Left ventricle myocardium inferior (tissue), 1 donor: ENCODE measurements around the gene RARS1. TPM values are rescaled to one million over a fixed set of nuclear protein-coding genes. Genes with fewer than 3 reads are reported as not detected.

Source experiments
- DNase-seq: peaks from one replicate; pipeline ENCODE4 v3.0.0-alpha.2; 2020
- H3K27ac ChIP-seq: fragments of 200-600 bp; replicated peaks from 2 replicates; pipeline ENCODE4 v1.8.0; 2021
- H3K27me3 ChIP-seq: fragments of 200-600 bp; 2 replicates; pipeline ENCODE4 v1.8.0; 2021; ENCODE audit warnings: low read depth
- H3K36me3 ChIP-seq: fragments of 200-600 bp; 2 replicates; pipeline ENCODE4 v1.8.0; 2021
- H3K4me1 ChIP-seq: fragments of 200-600 bp; 2 replicates; pipeline ENCODE4 v1.8.0; 2021
- H3K4me3 ChIP-seq: fragments of 200-600 bp; 2 replicates; pipeline ENCODE4 v1.8.0; 2021; ENCODE audit warnings: mild to moderate bottlenecking, moderate library complexity
- H3K9me3 ChIP-seq: fragments of 200-600 bp; replicated peaks from 2 replicates; pipeline ENCODE4 v1.8.0; 2021
- intact Hi-C: fragments of 100-400 bp; cut with micrococcal nuclease; formaldehyde crosslinking; loops from one replicate; pipeline ENCODE4 v1.11.0; 2022
- total RNA-seq: library from RNA; stranded (reverse); fragmentation: NEBNext Ultra II Directional; extraction: Animal tissue kit (Norgen Biotek cat#: 25700); gene quantifications from one replicate; pipeline ENCODE4 v1.2.1, GENCODE V29; 2021
- TF ChIP-seq, protein P1 (sequence below): fragments of 200-600 bp; IDR thresholded peaks from 2 replicates; pipeline ENCODE4 v1.8.0; 2021; ENCODE audit warnings: antibody characterized with exemption, mild to moderate bottlenecking, borderline replicate concordance
- donor health status: DM: no; HTN: yes; CAD: no; lungs with severe emphysema.

The RARS1 gene
- total RNA-seq, 1 donor from 2014 or later = 48.0 TPM

DNA sequence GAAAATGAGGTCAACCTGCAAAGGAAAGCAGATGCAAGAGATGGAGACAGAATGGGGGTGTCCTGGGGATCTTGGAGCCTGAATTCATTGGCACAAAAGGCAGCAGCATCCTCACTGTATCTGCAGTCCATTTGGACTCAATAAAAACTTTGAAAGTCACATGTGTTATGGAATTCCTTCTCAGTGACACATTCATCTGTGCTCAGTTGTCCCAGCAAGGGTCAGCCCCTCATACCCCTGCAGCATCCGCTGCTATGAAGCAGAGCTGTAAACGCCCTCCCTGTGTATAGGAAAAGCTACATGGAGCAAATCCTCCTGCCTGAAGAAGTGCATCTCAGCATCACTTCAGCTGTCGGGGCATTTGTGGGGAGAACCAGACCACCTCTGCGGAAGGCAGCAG, 14.5 kb upstream of the RARS1 start:
- H3K9me3 ChIP-seq = no peaks in the 10 kb centered on the region
- intact Hi-C loops = no loop called here
- no peak overlapping the region for H3K4me3 ChIP-seq
- no peaks in the 10 kb centered on the region for H3K4me1 ChIP-seq
- H3K36me3 ChIP-seq = no peaks in the 10 kb centered on the region
- TF ChIP-seq, protein P1, sequence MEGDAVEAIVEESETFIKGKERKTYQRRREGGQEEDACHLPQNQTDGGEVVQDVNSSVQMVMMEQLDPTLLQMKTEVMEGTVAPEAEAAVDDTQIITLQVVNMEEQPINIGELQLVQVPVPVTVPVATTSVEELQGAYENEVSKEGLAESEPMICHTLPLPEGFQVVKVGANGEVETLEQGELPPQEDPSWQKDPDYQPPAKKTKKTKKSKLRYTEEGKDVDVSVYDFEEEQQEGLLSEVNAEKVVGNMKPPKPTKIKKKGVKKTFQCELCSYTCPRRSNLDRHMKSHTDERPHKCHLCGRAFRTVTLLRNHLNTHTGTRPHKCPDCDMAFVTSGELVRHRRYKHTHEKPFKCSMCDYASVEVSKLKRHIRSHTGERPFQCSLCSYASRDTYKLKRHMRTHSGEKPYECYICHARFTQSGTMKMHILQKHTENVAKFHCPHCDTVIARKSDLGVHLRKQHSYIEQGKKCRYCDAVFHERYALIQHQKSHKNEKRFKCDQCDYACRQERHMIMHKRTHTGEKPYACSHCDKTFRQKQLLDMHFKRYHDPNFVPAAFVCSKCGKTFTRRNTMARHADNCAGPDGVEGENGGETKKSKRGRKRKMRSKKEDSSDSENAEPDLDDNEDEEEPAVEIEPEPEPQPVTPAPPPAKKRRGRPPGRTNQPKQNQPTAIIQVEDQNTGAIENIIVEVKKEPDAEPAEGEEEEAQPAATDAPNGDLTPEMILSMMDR = no peak
- no peaks in the 10 kb centered on the region for H3K27me3 ChIP-seq
- no peak overlapping the region for H3K27ac ChIP-seq
- DNase-seq = no peak

GRCh38 chr5:168472329-168472728, 13.9 kb upstream of the RARS1 start:
- no peak overlapping the region for H3K27ac ChIP-seq
- TF ChIP-seq, protein P1 = no peak
- no peaks in the 10 kb centered on the region for H3K36me3 ChIP-seq
- H3K4me3 ChIP-seq = no peak overlapping the region
- H3K27me3 ChIP-seq = no peaks in the 10 kb centered on the region
- no peaks in the 10 kb centered on the region for H3K4me1 ChIP-seq
- intact Hi-C loops = no loop called here
- H3K9me3 ChIP-seq = no peaks in the 10 kb centered on the region
- DNase-seq = no peak

DNA sequence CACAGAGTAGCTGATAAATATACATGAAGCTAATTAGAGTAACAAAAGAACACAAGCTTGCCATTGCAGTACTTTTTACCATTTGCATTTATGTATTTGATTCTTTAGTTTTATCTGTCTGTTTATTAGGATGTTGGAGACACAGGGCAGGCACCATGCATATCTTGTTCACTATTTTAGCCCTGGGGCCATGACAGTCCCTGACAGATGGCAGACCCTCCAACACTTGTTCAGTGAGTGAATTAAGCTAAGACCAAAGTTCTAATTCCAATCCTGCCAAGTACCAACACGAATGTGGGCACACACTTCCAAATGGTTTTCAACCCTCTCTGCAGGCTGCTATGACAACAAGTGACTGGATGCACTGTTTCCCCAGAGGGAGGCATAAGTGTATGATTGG, 12.0 kb upstream of the RARS1 start:
- H3K4me3 ChIP-seq = no peak overlapping the region
- H3K27ac ChIP-seq = no peak overlapping the region
- H3K36me3 ChIP-seq = no peaks in the 10 kb centered on the region
- TF ChIP-seq, protein P1 = no peak
- no peaks in the 10 kb centered on the region for H3K4me1 ChIP-seq
- intact Hi-C loops = no loop called here
- H3K27me3 ChIP-seq = peaks cover 4% of the 10 kb centered on the region
- no peaks in the 10 kb centered on the region for H3K9me3 ChIP-seq
- no peak for DNase-seq

- Histone ChIP-seq H3K27me3 (peaks cover 4% of the 10 kb centered on the region), H3K36me3 (no peaks in the 10 kb centered on the region), H3K27ac (no peak overlapping the region), H3K9me3 (no peaks in the 10 kb centered on the region), H3K4me1 (no peaks in the 10 kb centered on the region), H3K4me3 (no peak overlapping the region)
- no peak for DNase-seq
- TF ChIP-seq, protein P1 = no peak
- intact Hi-C loops = no loop called here
Measured at GRCh38 chr5:168477060-168477459, 9.2 kb upstream of the RARS1 start.

GRCh38 chr5:168479166-168479565, 7.1 kb upstream of the RARS1 start:
- no peaks in the 10 kb centered on the region for H3K4me1 ChIP-seq
- H3K9me3 ChIP-seq = no peaks in the 10 kb centered on the region
- H3K36me3 ChIP-seq = no peaks in the 10 kb centered on the region
- no peak overlapping the region for H3K4me3 ChIP-seq
- intact Hi-C loops = no loop called here
- no peak overlapping the region for H3K27ac ChIP-seq
- no peak for DNase-seq
- TF ChIP-seq, protein P1 = no peak
- H3K27me3 ChIP-seq = peaks cover 4% of the 10 kb centered on the region

- DNase-seq = no peak
- no peak overlapping the region for H3K4me3 ChIP-seq
- intact Hi-C loops = no loop called here
Measured at GRCh38 chr5:168480601-168481000, 5.7 kb upstream of the RARS1 start.

More at GRCh38 chr5:168480601-168481000, 5.7 kb upstream of the RARS1 start:
- Histone ChIP-seq H3K27me3 (peaks cover 4% of the 10 kb centered on the region), H3K27ac (no peak overlapping the region), H3K36me3 (no peaks in the 10 kb centered on the region), H3K9me3 (no peaks in the 10 kb centered on the region), H3K4me1 (no peaks in the 10 kb centered on the region)
- TF ChIP-seq, protein P1 = no peak
